H9 (cell line): ENCODE results near the gene PDS5A. TPM values are rescaled to one million over a fixed set of nuclear protein-coding genes. Genes with fewer than 3 reads are reported as not detected.

Source experiments
- DNase-seq: peaks from one replicate; pipeline ENCODE4 v3.0.0-alpha.2; 2017
- H2AFZ ChIP-seq: one replicate; pipeline ENCODE4 v1.6.1; 2013; ENCODE audit warnings: mild to moderate bottlenecking, low read length, control low read depth, moderate library complexity
- H2AK5ac ChIP-seq: 2 replicates; pipeline ENCODE4 v1.6.1; 2013; ENCODE audit warnings: low read length, control low read depth, mixed read lengths; ENCODE audit not compliant: insufficient read length
- H2BK120ac ChIP-seq: one replicate; pipeline ENCODE4 v1.6.1; 2013; ENCODE audit warnings: low read depth, mild to moderate bottlenecking, low read length, control low read depth, inconsistent platforms; ENCODE audit not compliant: poor library complexity, severe bottlenecking
- H2BK12ac ChIP-seq: 2 replicates; pipeline ENCODE4 v1.6.1; 2013; ENCODE audit warnings: low read length, control low read depth, mixed read lengths, low read depth; ENCODE audit not compliant: insufficient read length
- H2BK15ac ChIP-seq: 2 replicates; pipeline ENCODE4 v1.6.1; 2013; ENCODE audit warnings: low read depth, low read length, control low read depth
- H2BK20ac ChIP-seq: one replicate; pipeline ENCODE4 v1.6.1; 2013; ENCODE audit warnings: low read depth, mild to moderate bottlenecking, low read length, control low read depth, inconsistent platforms; ENCODE audit not compliant: poor library complexity, severe bottlenecking
- H2BK5ac ChIP-seq: 2 replicates; pipeline ENCODE4 v1.6.1; 2013; ENCODE audit warnings: low read length, control low read depth, mixed read lengths; ENCODE audit not compliant: insufficient read length
- H3K14ac ChIP-seq: 2 replicates; pipeline ENCODE4 v1.6.1; 2013; ENCODE audit warnings: low read length, control low read depth; ENCODE audit not compliant: insufficient read depth
- H3K18ac ChIP-seq: 2 replicates; pipeline ENCODE4 v1.6.1; 2013; ENCODE audit warnings: low read depth, mild to moderate bottlenecking, mixed read lengths, low read length, control low read depth; ENCODE audit not compliant: insufficient read length
- H3K23ac ChIP-seq: 2 replicates; pipeline ENCODE4 v1.6.1; 2013; ENCODE audit warnings: low read length, control low read depth, mixed read lengths, low read depth; ENCODE audit not compliant: insufficient read length
- H3K23me2 ChIP-seq: 2 replicates; pipeline ENCODE4 v1.6.1; 2013; ENCODE audit warnings: low read depth, mild to moderate bottlenecking, mixed read lengths, low read length, control low read depth; ENCODE audit not compliant: insufficient read length, poor library complexity, severe bottlenecking
- H3K27ac ChIP-seq: 2 replicates; pipeline ENCODE4 v1.5.1; 2013; ENCODE audit warnings: low read length, control low read depth, mixed read lengths, low read depth; ENCODE audit not compliant: insufficient read length
- H3K27me3 ChIP-seq: 2 replicates; pipeline ENCODE4 v1.6.1; 2013; ENCODE audit warnings: low read length, control low read depth, inconsistent platforms; ENCODE audit not compliant: insufficient read depth
- H3K4ac ChIP-seq: 2 replicates; pipeline ENCODE4 v1.6.1; 2013; ENCODE audit warnings: low read depth, mild to moderate bottlenecking, control low read depth, inconsistent platforms, low read length, moderate library complexity
- H3K4me1 ChIP-seq: 2 replicates; pipeline ENCODE4 v1.6.1; 2013; ENCODE audit warnings: low read length, control low read depth, inconsistent platforms; ENCODE audit not compliant: insufficient read depth
- H3K4me2 ChIP-seq: 2 replicates; pipeline ENCODE4 v1.6.1; 2013; ENCODE audit warnings: low read length, control low read depth, mixed read lengths; ENCODE audit not compliant: insufficient read length, insufficient read depth
- H3K56ac ChIP-seq: 2 replicates; pipeline ENCODE4 v1.6.1; 2013; ENCODE audit warnings: low read depth, mild to moderate bottlenecking, mixed read lengths, low read length, control low read depth; ENCODE audit not compliant: insufficient read length
- H3K79me1 ChIP-seq: 2 replicates; pipeline ENCODE4 v1.6.1; 2013; ENCODE audit warnings: low read depth, mild to moderate bottlenecking, moderate library complexity, low read length, control low read depth, inconsistent platforms; ENCODE audit not compliant: insufficient read depth, poor library complexity, severe bottlenecking
- H3K79me2 ChIP-seq: 2 replicates; pipeline ENCODE4 v1.6.1; 2013; ENCODE audit warnings: low read length, control low read depth, inconsistent platforms; ENCODE audit not compliant: insufficient read depth
- H3K9ac ChIP-seq: 2 replicates; pipeline ENCODE4 v1.6.1; 2013; ENCODE audit warnings: low read length, control low read depth, mixed read lengths; ENCODE audit not compliant: insufficient read length; ENCODE audit errors: extremely low read depth
- H3K9me3 ChIP-seq: one replicate; pipeline ENCODE4 v1.6.1; 2013; ENCODE audit warnings: low read depth, low read length, inconsistent platforms; ENCODE audit not compliant: control insufficient read depth
- H3T11ph ChIP-seq: one replicate; pipeline ENCODE4 v1.6.1; 2013; ENCODE audit warnings: mild to moderate bottlenecking, low read length, control low read depth, inconsistent platforms
- H4K20me1 ChIP-seq: one replicate; pipeline ENCODE4 v1.6.1; 2013; ENCODE audit not compliant: control insufficient read depth, insufficient read length, insufficient read depth
- H4K5ac ChIP-seq: 2 replicates; pipeline ENCODE4 v1.6.1; 2013; ENCODE audit warnings: low read depth, mild to moderate bottlenecking, mixed read lengths, low read length, control low read depth; ENCODE audit not compliant: insufficient read length
- H4K8ac ChIP-seq: replicated peaks from 2 replicates; pipeline ENCODE4 v1.6.1; 2013; ENCODE audit warnings: low read length, control low read depth, mixed read lengths, low read depth; ENCODE audit not compliant: insufficient read length
- H4K91ac ChIP-seq: 2 replicates; pipeline ENCODE4 v1.6.1; 2013; ENCODE audit warnings: low read depth, mild to moderate bottlenecking, moderate library complexity, mixed read lengths, low read length, control low read depth; ENCODE audit not compliant: insufficient read length
- H3K27ac Mint-ChIP-seq, 3 experiments: 2 replicates in 2 of 3; 3 replicates in 1 of 3; pipeline ENCODE4 v1.8.0; 2020 to 2021; ENCODE audit warnings: mixed read lengths in 3 of 3, mild to moderate bottlenecking in 1 of 3, moderate library complexity in 1 of 3
- H3K27me3 Mint-ChIP-seq: 2 replicates; pipeline ENCODE4 v1.8.0; 2021; ENCODE audit warnings: low read depth, mild to moderate bottlenecking, moderate library complexity, mixed read lengths
- H3K36me3 Mint-ChIP-seq, 3 experiments: 2 replicates in 2 of 3; 3 replicates in 1 of 3; pipeline ENCODE4 v1.8.0; 2020 to 2021; ENCODE audit warnings: low read depth in 3 of 3, mixed read lengths in 3 of 3; ENCODE audit not compliant: insufficient read depth in 1 of 3
- H3K4me1 Mint-ChIP-seq, 2 experiments: 2 replicates each; pipeline ENCODE4 v1.8.0; 2020; ENCODE audit warnings: mixed read lengths in 2 of 2
- H3K4me3 Mint-ChIP-seq, 2 experiments: 2 replicates in 1 of 2; 3 replicates in 1 of 2; pipeline ENCODE4 v1.8.0; 2020 to 2021; ENCODE audit warnings: mild to moderate bottlenecking in 2 of 2, mixed read lengths in 2 of 2, moderate library complexity in 1 of 2
- H3K9me3 Mint-ChIP-seq, 2 experiments: 2 replicates in 1 of 2; 3 replicates in 1 of 2; pipeline ENCODE4 v1.8.0; 2020; ENCODE audit warnings: mild to moderate bottlenecking in 2 of 2, mixed read lengths in 2 of 2, moderate library complexity in 1 of 2
- WGBS: extraction: QIAGEN DNeasy Blood & Tissue Kit; methylation state at CpG from one replicate; pipeline ENCODE4 v1.1.7; 2013; ENCODE audit warnings: missing lambda C conversion rate, low lambda C conversion rate, mixed read lengths; ENCODE audit not compliant: insufficient read length; ENCODE audit errors: extremely low coverage; 5-methylcytosine and 5-hydroxymethylcytosine counted together
- total RNA-seq: library from RNA; stranded (reverse); gene quantifications from 2 replicates; pipeline ENCODE4 v1.2.1, GENCODE V29; 2021
- TF ChIP-seq, protein P1 (sequence below): fragments of 200-600 bp; sonication (generic); conservative IDR thresholded peaks from 3 replicates; pipeline ENCODE4 v1.8.0; 2021; ENCODE audit warnings: antibody characterized with exemption, mild to moderate bottlenecking

Gene PDS5A
- total RNA-seq, 1 experiment from 2014 or later, result 65.4 TPM

DNA sequence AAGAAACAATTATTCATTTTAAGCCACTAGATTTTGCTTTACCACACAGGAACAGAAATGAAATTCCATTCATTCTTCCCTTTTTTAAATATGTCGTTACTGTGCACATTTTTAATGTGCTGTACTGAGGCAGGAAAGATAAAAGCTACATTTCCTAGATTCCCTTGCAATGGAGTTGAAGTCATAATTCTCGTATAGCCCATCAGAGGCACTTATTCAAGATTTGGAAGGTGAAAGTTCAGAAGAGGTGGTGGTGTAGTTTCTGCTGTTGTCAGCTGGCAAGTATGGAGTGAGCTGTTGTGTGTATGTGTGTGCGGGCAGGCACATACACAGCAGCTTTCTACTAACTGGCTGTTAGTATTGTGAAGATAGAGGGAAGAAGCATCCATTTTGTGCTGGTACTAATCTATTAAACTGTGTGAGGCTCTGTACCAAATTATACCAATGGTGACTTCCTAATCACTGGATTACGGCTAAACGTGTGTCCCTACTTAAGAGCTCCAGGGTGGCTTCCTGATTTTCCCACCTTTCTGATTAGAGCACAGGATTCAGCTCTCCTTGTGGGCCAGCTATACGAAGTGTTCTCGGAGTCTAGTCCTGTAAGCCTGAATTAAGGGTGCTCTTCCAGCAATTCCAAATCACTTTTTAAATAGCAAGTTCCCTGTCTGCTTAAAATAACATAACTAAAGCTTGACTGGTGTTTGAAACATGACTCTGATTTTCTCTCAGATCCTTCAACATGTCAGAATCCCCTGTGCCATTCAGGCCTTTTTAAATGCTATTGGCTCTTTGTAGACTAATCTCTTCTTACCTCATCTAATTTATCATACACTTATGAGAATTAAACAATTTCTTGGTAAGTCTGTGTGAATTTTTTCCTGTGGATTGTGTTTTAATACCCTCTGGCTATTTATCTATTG lies 43.8 kb downstream of the PDS5A start:
- Histone ChIP-seq H3K27me3 (no peaks in the 10 kb centered on the region), H3K4me1 (peaks cover 2% of the 10 kb centered on the region; the same call in 1 of the 2 replicates), H3K4me2 (no peak overlapping the region), H3K27ac (no peak overlapping the region), H3K9me3 (no peaks in the 10 kb centered on the region), H3K9ac (no peak overlapping the region), H2AK5ac (no peak overlapping the region), H2AFZ (no peak overlapping the region), H2BK120ac (no peak overlapping the region), H2BK12ac (no peak overlapping the region), H2BK15ac (no peak overlapping the region), H3K23ac (no peak overlapping the region), H4K5ac (no peak overlapping the region), H4K20me1 (peaks cover 5% of the 10 kb centered on the region), H3K4ac (no peak overlapping the region), H3K14ac (no peak overlapping the region), H3T11ph (no peak overlapping the region), H3K18ac (no peak overlapping the region), H2BK20ac (no peak overlapping the region), H4K8ac (no peak overlapping the region), H4K91ac (no peak overlapping the region), H2BK5ac (no peak overlapping the region), H3K23me2 (no peaks in the 10 kb centered on the region), H3K79me1 (peaks cover 3% of the 10 kb centered on the region), H3K56ac (no peak overlapping the region), H3K79me2 (peaks cover 27% of the 10 kb centered on the region; the same call in 1 of the 2 replicates)
- Mint-ChIP-seq H3K27me3 (no peaks in the 10 kb centered on the region), H3K4me3 (no peak overlapping the region), H3K4me1 (peaks cover 24% of the 10 kb centered on the region in 2 experiments), H3K27ac (peak overlapping the region in 2 of 3 experiments; percentile 1 to 72; a peak in 2 of 7 replicates), H3K36me3 (peaks cover 0 to 6% (median 5%) of the 10 kb centered on the region in 3 experiments; a peak in 6 of 7 replicates), H3K9me3 (no peaks in the 10 kb centered on the region)
- no peak for DNase-seq
- no CpG with 5 or more reads among the region's 7 CpGs for WGBS
- TF ChIP-seq, protein P1, sequence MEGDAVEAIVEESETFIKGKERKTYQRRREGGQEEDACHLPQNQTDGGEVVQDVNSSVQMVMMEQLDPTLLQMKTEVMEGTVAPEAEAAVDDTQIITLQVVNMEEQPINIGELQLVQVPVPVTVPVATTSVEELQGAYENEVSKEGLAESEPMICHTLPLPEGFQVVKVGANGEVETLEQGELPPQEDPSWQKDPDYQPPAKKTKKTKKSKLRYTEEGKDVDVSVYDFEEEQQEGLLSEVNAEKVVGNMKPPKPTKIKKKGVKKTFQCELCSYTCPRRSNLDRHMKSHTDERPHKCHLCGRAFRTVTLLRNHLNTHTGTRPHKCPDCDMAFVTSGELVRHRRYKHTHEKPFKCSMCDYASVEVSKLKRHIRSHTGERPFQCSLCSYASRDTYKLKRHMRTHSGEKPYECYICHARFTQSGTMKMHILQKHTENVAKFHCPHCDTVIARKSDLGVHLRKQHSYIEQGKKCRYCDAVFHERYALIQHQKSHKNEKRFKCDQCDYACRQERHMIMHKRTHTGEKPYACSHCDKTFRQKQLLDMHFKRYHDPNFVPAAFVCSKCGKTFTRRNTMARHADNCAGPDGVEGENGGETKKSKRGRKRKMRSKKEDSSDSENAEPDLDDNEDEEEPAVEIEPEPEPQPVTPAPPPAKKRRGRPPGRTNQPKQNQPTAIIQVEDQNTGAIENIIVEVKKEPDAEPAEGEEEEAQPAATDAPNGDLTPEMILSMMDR, result no peak
